Activated CD8-positive, alpha-beta memory T cell treated with anti-CD3 and anti-CD28 coated beads, Interleukin-2, amount 10 ng/mL, durations not matched to agents 7 days and 5 days (primary cell): ENCODE data around the gene GPR119. TPM values are rescaled to one million over a fixed set of nuclear protein-coding genes. Genes with fewer than 3 reads are reported as not detected.
"Not testable (repeated sequence)": the region's sequence is repeated elsewhere in the genome, so short reads cannot be mapped to it uniquely, and the experiment has no call there.

Source experiments
- ATAC-seq: fragments of 150-1000 bp; cut with Tn5 transposase; one replicate; pipeline ENCODE4 v1.10.0; 2021; ENCODE audit warnings: moderate library complexity
- CTCF ChIA-PET: fragments of 350-600 bp; sonication (Branson Sonifier 250); formaldehyde crosslinking; loops from one replicate; lab custom pipeline; 2021; ENCODE audit warnings: antibody characterized with exemption; lab: Charles Lee
- DNase-seq: peaks from one replicate; pipeline ENCODE4 v3.0.0-alpha.2; 2020
- H3K27ac Mint-ChIP-seq: one replicate; pipeline ENCODE4 v1.8.0; 2021; ENCODE audit warnings: mild to moderate bottlenecking, mixed read lengths
- H3K27me3 Mint-ChIP-seq: one replicate; pipeline ENCODE4 v1.8.0; 2021; ENCODE audit warnings: mixed read lengths
- H3K36me3 Mint-ChIP-seq: one replicate; pipeline ENCODE4 v1.8.0; 2021; ENCODE audit warnings: mild to moderate bottlenecking, mixed read lengths
- H3K4me1 Mint-ChIP-seq: one replicate; pipeline ENCODE4 v1.8.0; 2021; ENCODE audit warnings: mixed read lengths
- H3K4me3 Mint-ChIP-seq: one replicate; pipeline ENCODE4 v1.8.0; 2021; ENCODE audit warnings: mild to moderate bottlenecking, moderate library complexity, mixed read lengths
- H3K9me3 Mint-ChIP-seq: one replicate; pipeline ENCODE4 v1.8.0; 2022; ENCODE audit warnings: low read depth, mixed read lengths
- total RNA-seq, 2 experiments: library from RNA; stranded (reverse); gene quantifications; one replicate each; pipeline ENCODE4 v1.2.3, GENCODE V29; 2021

Gene GPR119
- total RNA-seq, 2 experiments from 2014 or later = not detected

GRCh38 chrX:130393451-130394074 lies 8.1 kb upstream of the GPR119 start:
- H3K4me3 Mint-ChIP-seq = no peak overlapping the region
- H3K36me3 Mint-ChIP-seq = no peaks in the 10 kb centered on the region
- CTCF ChIA-PET = interaction anchor here (1.0 kb wide), 1 partner anchor 40 kb away, joined by 4 read pairs; no protein-coding TSS in a partner anchor
- ATAC-seq (no peak), DNase-seq (no peak)
- no peaks in the 10 kb centered on the region for H3K4me1 Mint-ChIP-seq
- no peak overlapping the region for H3K27ac Mint-ChIP-seq
- H3K27me3 Mint-ChIP-seq = peaks cover 22% of the 10 kb centered on the region
- no peaks in the 10 kb centered on the region for H3K9me3 Mint-ChIP-seq

- CTCF ChIA-PET = interaction anchor here (0.6 kb wide), 1 partner anchor 57 kb away, joined by 3 read pairs; no protein-coding TSS in a partner anchor
- DNase-seq (no peak), ATAC-seq (no peak)
- Mint-ChIP-seq H3K27ac (no peak overlapping the region), H3K27me3 (peaks cover 5% of the 10 kb centered on the region), H3K4me3 (no peak overlapping the region), H3K36me3 (no peaks in the 10 kb centered on the region), H3K9me3 (no peaks in the 10 kb centered on the region), H3K4me1 (no peaks in the 10 kb centered on the region)
Measured at GRCh38 chrX:130386408-130386808, 934 bp upstream of the GPR119 start.

GRCh38 chrX:130378024-130378669 lies 7.3 kb downstream of the GPR119 start:
- Mint-ChIP-seq H3K27ac (no peak overlapping the region), H3K9me3 (no peaks in the 10 kb centered on the region), H3K36me3 (no peaks in the 10 kb centered on the region), H3K27me3 (peaks cover 2% of the 10 kb centered on the region), H3K4me1 (no peaks in the 10 kb centered on the region), H3K4me3 (no peak overlapping the region)
- DNase-seq = no peak
- CTCF ChIA-PET = no interaction called here
- ATAC-seq = no peak

GRCh38 chrX:130376077-130376476 lies 9.4 kb downstream of the GPR119 start:
- no peak for ATAC-seq
- peaks cover 2% of the 10 kb centered on the region for H3K36me3 Mint-ChIP-seq

GRCh38 chrX:130352050-130352449 lies 33.4 kb downstream of the GPR119 start:
- peaks cover 20% of the 10 kb centered on the region for H3K36me3 Mint-ChIP-seq
- CTCF ChIA-PET, H3K9me3 Mint-ChIP-seq, H3K4me3 Mint-ChIP-seq, H3K27me3 Mint-ChIP-seq, H3K27ac Mint-ChIP-seq, ATAC-seq, DNase-seq, H3K4me1 Mint-ChIP-seq: not testable (repeated sequence)

More at GRCh38 chrX:130376077-130376476, 9.4 kb downstream of the GPR119 start:
- DNase-seq = no peak
- Mint-ChIP-seq H3K4me1 (no peaks in the 10 kb centered on the region), H3K4me3 (no peak overlapping the region), H3K9me3 (no peaks in the 10 kb centered on the region), H3K27ac (no peak overlapping the region), H3K27me3 (no peaks in the 10 kb centered on the region)
- CTCF ChIA-PET = no interaction called here

GRCh38 chrX:130351567-130351966 lies 33.9 kb downstream of the GPR119 start:
- CTCF ChIA-PET = no interaction called here
- Mint-ChIP-seq H3K4me1 (no peaks in the 10 kb centered on the region), H3K4me3 (no peak overlapping the region)

GRCh38 chrX:130347321-130347720 lies 38.2 kb downstream of the GPR119 start:
- no peaks in the 10 kb centered on the region for H3K27me3 Mint-ChIP-seq
- CTCF ChIA-PET = no interaction called here
- peaks cover 11% of the 10 kb centered on the region for H3K36me3 Mint-ChIP-seq
- no peaks in the 10 kb centered on the region for H3K9me3 Mint-ChIP-seq
- no peak overlapping the region for H3K4me3 Mint-ChIP-seq
- no peaks in the 10 kb centered on the region for H3K4me1 Mint-ChIP-seq
- no peak overlapping the region for H3K27ac Mint-ChIP-seq
- ATAC-seq (no peak), DNase-seq (no peak)

More at GRCh38 chrX:130351567-130351966, 33.9 kb downstream of the GPR119 start:
- ATAC-seq (no peak), DNase-seq (no peak)
- Mint-ChIP-seq H3K36me3 (peaks cover 17% of the 10 kb centered on the region), H3K27ac (no peak overlapping the region), H3K9me3 (no peaks in the 10 kb centered on the region), H3K27me3 (no peaks in the 10 kb centered on the region)

GRCh38 chrX:130343411-130343810 lies 42.1 kb downstream of the GPR119 start:
- Mint-ChIP-seq H3K9me3 (no peaks in the 10 kb centered on the region), H3K27me3 (no peaks in the 10 kb centered on the region), H3K36me3 (peaks cover 2% of the 10 kb centered on the region), H3K27ac (no peak overlapping the region), H3K4me3 (no peak overlapping the region), H3K4me1 (peaks cover 16% of the 10 kb centered on the region)
- ATAC-seq = no peak
- CTCF ChIA-PET = no interaction called here
- no peak for DNase-seq

GRCh38 chrX:130340271-130340670 lies 45.2 kb downstream of the GPR119 start:
- CTCF ChIA-PET = interaction anchor here (1.2 kb wide), 2 partner anchors 10 to 576 kb away, joined by 3 to 4 read pairs; no protein-coding TSS in a partner anchor
- Mint-ChIP-seq H3K27ac (peak overlapping the region; percentile 94), H3K9me3 (no peaks in the 10 kb centered on the region), H3K4me1 (peaks cover 16% of the 10 kb centered on the region), H3K36me3 (peaks cover 2% of the 10 kb centered on the region), H3K4me3 (peak overlapping the region; percentile 86), H3K27me3 (no peaks in the 10 kb centered on the region)
- DNase-seq (no peak), ATAC-seq (no peak)

GRCh38 chrX:130339408-130340222 lies 45.9 kb downstream of the GPR119 start, which contains the start of gene SLC25A14:
TSS of gene SLC25A14 (plus strand) at chrX:130339919. CDS start at chrX:130340279, 360 bp downstream.
- Mint-ChIP-seq H3K4me3 (peak within 1 kb of the TSS; percentile 86), H3K36me3 (no peaks in the 10 kb centered on the region), H3K27me3 (no peaks in the 10 kb centered on the region), H3K4me1 (peaks cover 16% of the 10 kb centered on the region), H3K9me3 (no peaks in the 10 kb centered on the region), H3K27ac (peak within 1 kb of the TSS; percentile 94)
- DNase-seq (peak; percentile 83), ATAC-seq (peak; percentile 91)
- CTCF ChIA-PET = interaction anchor here (1.2 kb wide), 2 partner anchors 9 to 577 kb away, joined by 3 to 4 read pairs; no protein-coding TSS in a partner anchor

- peaks cover 16% of the 10 kb centered on the region for H3K4me1 Mint-ChIP-seq
- not testable (repeated sequence) for DNase-seq, H3K36me3 Mint-ChIP-seq, ATAC-seq, H3K27me3 Mint-ChIP-seq, H3K9me3 Mint-ChIP-seq
- peak overlapping the region; percentile 94 for H3K27ac Mint-ChIP-seq
- CTCF ChIA-PET = interaction anchor here (1.2 kb wide), 1 partner anchor 8 kb away, joined by 4 read pairs; no protein-coding TSS in a partner anchor
- peak overlapping the region; percentile 86 for H3K4me3 Mint-ChIP-seq
Measured at GRCh38 chrX:130338869-130339268, 46.6 kb downstream of the GPR119 start.

GRCh38 chrX:130336531-130336930 lies 48.9 kb downstream of the GPR119 start:
- H3K4me3 Mint-ChIP-seq = no peak overlapping the region
- H3K27ac Mint-ChIP-seq = no peak overlapping the region
- peaks cover 14% of the 10 kb centered on the region for H3K4me1 Mint-ChIP-seq
- peaks cover 3% of the 10 kb centered on the region for H3K27me3 Mint-ChIP-seq
- ATAC-seq (no peak), DNase-seq (no peak)
- CTCF ChIA-PET = no interaction called here
- H3K36me3 Mint-ChIP-seq = no peaks in the 10 kb centered on the region
- no peaks in the 10 kb centered on the region for H3K9me3 Mint-ChIP-seq
